Activated naive CD4-positive, alpha-beta T cell treated with anti-CD3 and anti-CD28 coated beads, Interleukin-2, amount 50 U/mL, for 24 hours (primary cell): Measurements from ENCODE around the gene SDHB.

Experiments used
- H3K27ac Mint-ChIP-seq: one replicate; pipeline ENCODE4 v1.8.0; 2021; ENCODE audit warnings: mild to moderate bottlenecking, mixed read lengths
- H3K27me3 Mint-ChIP-seq: one replicate; pipeline ENCODE4 v1.8.0; 2021; ENCODE audit warnings: mixed read lengths
- H3K36me3 Mint-ChIP-seq: one replicate; pipeline ENCODE4 v1.8.0; 2021; ENCODE audit warnings: mixed read lengths
- H3K4me1 Mint-ChIP-seq: one replicate; pipeline ENCODE4 v1.8.0; 2021; ENCODE audit warnings: mixed read lengths
- H3K4me3 Mint-ChIP-seq: one replicate; pipeline ENCODE4 v1.8.0; 2021; ENCODE audit warnings: mild to moderate bottlenecking, mixed read lengths
- H3K9me3 Mint-ChIP-seq: one replicate; pipeline ENCODE4 v1.8.0; 2021; ENCODE audit warnings: mixed read lengths

The SDHB gene

DNA sequence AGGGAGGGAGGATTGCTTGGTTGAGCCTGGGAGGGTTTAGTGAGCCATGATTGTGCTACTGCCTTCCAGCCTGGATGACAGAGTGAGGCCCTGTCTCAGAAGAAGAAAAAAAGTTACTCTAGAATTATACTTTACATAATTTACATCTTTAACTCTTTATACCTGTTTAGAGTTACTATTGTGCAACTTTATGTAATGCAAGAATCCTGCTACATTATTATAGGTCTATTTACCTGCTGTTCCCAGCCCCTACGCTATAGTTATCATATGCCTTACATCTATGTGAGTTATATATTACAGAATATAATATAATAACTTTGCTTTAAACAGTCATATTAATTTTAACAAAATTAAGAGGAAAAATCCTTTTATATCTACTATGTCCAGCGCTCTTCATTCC lies 14.3 kb downstream of the SDHB start:
- H3K4me3 Mint-ChIP-seq: no peak overlapping the region
- H3K36me3 Mint-ChIP-seq: peaks cover 9% of the 10 kb centered on the region
- no peaks in the 10 kb centered on the region for H3K9me3 Mint-ChIP-seq
- H3K4me1 Mint-ChIP-seq: peaks cover 9% of the 10 kb centered on the region
- H3K27me3 Mint-ChIP-seq: no peaks in the 10 kb centered on the region
- H3K27ac Mint-ChIP-seq: no peak overlapping the region

DNA sequence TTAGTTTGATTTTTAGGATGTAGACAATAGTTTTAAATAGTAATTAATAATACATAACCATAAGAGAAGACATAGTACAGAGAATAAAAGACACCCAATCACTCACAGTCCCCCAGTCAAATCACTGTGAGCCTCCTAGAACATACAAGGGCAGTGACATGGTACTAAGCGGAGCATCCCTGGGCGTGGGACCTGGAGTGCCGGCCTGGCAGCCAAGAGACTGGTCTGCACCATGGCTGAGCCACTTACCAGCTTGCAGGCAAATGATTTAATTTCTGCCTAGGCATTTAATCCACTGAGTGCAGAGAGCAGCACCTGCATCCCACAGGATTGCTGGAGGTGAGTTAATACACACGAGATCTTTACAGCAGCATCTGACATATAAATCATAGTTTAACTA lies 20.4 kb downstream of the SDHB start:
- Mint-ChIP-seq H3K36me3 (peaks cover 4% of the 10 kb centered on the region), H3K27ac (no peak overlapping the region), H3K27me3 (no peaks in the 10 kb centered on the region), H3K9me3 (no peaks in the 10 kb centered on the region), H3K4me1 (peaks cover 5% of the 10 kb centered on the region), H3K4me3 (no peak overlapping the region)

DNA sequence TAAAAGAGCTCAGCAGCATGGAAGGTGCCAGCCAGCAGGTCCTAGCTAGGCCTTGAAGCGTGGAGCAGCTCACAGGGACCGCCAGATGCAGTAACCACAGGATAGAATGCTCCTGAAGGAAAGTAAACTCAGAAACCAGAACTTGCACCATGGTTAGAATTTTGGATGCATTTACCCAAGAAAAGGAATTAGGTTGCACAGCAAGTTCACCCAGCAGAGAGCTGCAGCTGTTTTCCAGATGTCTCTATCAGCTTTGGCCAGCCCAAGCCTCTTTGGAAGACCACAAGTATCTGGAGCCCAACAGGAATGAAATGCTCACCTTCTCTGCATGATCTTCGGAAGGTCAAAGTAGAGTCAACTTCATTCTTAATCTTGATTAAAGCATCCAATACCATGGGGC lies 21.1 kb downstream of the SDHB start:
- Mint-ChIP-seq H3K9me3 (no peaks in the 10 kb centered on the region), H3K4me3 (no peak overlapping the region), H3K4me1 (no peaks in the 10 kb centered on the region), H3K27ac (no peak overlapping the region), H3K27me3 (no peaks in the 10 kb centered on the region), H3K36me3 (peaks cover 3% of the 10 kb centered on the region)

DNA sequence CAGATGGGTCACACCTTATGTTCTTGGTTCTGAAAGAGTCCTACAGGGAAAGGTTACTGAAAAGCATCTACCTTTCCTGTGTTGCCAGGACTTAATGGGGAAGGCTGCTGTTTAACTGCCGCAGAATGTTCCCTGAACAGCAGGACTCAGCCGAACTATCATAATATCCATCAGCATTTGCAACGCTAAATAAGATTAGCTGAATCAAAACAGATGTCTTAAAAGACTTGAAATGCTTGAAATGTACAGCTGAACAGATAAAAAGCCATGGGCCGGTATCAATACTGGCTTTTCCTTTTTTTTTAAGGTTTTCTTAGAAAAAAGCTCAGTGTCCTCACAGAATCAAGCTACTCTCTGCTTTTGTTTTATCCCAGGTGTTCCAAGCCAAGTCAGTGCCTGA lies 22.4 kb downstream of the SDHB start:
- H3K4me3 Mint-ChIP-seq: no peak overlapping the region
- no peaks in the 10 kb centered on the region for H3K4me1 Mint-ChIP-seq
- no peak overlapping the region for H3K27ac Mint-ChIP-seq
- peaks cover 8% of the 10 kb centered on the region for H3K36me3 Mint-ChIP-seq
- no peaks in the 10 kb centered on the region for H3K9me3 Mint-ChIP-seq
- no peaks in the 10 kb centered on the region for H3K27me3 Mint-ChIP-seq

DNA sequence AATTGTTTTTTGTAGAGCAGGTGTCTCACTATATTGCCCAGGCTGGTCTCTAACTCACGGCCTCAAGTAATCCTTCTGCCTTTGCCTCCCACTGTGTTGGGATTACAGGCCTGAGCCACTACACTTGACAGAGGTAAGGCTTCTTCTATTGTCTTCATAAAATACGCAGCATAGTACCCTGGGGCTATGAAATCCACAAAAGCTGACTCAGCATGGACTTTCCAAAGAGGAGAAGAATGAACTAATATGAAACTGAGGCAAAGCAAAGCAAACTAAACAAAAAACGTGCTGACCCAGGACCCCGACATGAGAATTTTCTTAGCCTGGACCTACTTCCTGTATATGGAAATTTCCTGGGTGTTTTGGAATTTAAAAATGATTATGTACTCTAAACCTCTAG lies 23.6 kb downstream of the SDHB start:
- H3K9me3 Mint-ChIP-seq: no peaks in the 10 kb centered on the region
- H3K27ac Mint-ChIP-seq: no peak overlapping the region
- no peak overlapping the region for H3K4me3 Mint-ChIP-seq
- peaks cover 8% of the 10 kb centered on the region for H3K36me3 Mint-ChIP-seq
- H3K4me1 Mint-ChIP-seq: no peaks in the 10 kb centered on the region
- no peaks in the 10 kb centered on the region for H3K27me3 Mint-ChIP-seq

DNA sequence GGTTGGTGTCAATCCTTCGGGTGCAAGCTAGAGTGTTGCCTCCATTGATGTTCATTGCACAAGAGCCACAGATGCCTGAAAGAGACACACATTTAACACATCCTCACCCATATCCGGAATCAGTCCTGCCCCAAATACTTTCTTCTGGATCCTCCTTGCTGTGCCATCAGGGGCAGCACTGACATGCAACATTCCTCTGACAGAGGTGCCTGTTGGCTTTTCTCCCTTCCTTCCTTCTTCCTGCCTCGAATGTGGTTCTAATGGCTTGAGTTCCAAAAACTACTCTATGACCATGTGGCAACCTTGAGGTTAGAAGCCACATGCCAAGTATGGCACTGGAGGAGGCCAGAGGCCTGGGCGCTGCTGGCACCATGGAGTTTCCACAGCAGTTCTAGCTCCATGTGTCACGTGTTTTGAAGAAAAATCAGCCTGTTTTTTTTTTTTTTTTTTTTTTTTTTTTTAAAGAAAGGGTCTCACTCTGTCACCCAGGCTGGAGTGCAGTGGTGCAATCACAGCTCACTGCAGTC lies 25.1 kb downstream of the SDHB start:
- Mint-ChIP-seq H3K27me3 (no peaks in the 10 kb centered on the region), H3K27ac (no peak overlapping the region), H3K4me1 (no peaks in the 10 kb centered on the region), H3K9me3 (no peaks in the 10 kb centered on the region), H3K4me3 (no peak overlapping the region), H3K36me3 (peaks cover 9% of the 10 kb centered on the region)

DNA sequence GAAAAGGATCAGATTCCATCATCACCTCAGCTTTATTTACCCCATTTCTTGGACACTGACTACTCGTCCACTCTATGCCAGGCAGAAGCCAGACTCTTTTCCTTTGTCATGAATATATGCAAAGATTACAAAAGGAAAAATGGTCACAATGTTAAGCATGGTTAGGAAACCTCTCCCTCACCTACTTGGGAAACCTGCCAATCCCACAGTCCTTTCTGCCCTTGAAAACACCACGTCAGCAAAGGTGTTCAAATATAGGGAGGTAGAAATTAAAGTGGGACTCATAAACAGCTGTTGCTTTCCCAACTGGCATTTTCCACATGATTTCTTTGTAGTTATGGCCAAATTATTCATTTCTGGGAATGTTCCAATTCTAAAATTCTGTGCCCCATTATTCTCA lies 25.9 kb downstream of the SDHB start:
- no peaks in the 10 kb centered on the region for H3K4me1 Mint-ChIP-seq
- no peaks in the 10 kb centered on the region for H3K27me3 Mint-ChIP-seq
- H3K9me3 Mint-ChIP-seq: no peaks in the 10 kb centered on the region
- no peak overlapping the region for H3K27ac Mint-ChIP-seq
- no peak overlapping the region for H3K4me3 Mint-ChIP-seq
- peaks cover 9% of the 10 kb centered on the region for H3K36me3 Mint-ChIP-seq

DNA sequence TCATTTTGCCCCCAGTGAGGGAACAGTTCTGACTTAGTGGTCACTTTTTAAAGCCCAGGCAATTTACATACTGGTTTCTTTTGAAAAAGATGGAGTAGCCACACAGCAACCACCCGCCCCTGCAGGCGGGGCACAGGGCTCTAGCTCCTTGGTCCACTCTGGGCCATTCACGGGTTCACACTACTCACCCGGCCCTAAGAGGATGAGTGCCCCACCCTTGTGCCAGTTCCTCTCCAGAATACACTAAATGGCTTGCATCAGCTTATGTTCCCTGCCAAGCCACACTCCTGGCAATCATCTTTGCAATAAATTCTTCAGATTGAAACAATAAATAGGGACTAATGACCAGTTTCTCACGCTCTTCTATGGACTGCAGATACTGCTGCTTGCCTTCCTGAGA lies 26.4 kb downstream of the SDHB start:
- Mint-ChIP-seq H3K4me1 (no peaks in the 10 kb centered on the region), H3K4me3 (no peak overlapping the region), H3K27me3 (no peaks in the 10 kb centered on the region), H3K36me3 (peaks cover 9% of the 10 kb centered on the region), H3K27ac (no peak overlapping the region), H3K9me3 (no peaks in the 10 kb centered on the region)

DNA sequence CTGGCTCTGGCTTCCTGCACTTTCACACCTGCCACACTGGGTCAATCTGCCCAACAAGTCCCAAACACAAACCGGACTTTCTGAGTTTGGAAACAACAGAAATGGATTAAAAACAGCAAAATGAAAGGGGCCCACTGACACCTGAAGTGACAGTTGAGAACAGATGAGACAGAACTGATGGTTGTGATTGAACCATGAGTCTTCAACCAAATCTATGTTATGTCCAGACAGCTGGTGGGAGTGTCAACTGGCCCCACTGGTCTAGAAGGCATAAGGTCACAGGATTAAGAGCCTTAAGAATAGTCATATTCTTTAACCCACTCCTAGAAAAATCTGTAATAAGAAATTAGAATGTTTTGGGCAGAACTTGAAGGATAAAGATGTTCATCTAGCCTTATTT lies 29.1 kb downstream of the SDHB start:
- Mint-ChIP-seq H3K27ac (no peak overlapping the region), H3K36me3 (peaks cover 11% of the 10 kb centered on the region), H3K9me3 (no peaks in the 10 kb centered on the region)

DNA sequence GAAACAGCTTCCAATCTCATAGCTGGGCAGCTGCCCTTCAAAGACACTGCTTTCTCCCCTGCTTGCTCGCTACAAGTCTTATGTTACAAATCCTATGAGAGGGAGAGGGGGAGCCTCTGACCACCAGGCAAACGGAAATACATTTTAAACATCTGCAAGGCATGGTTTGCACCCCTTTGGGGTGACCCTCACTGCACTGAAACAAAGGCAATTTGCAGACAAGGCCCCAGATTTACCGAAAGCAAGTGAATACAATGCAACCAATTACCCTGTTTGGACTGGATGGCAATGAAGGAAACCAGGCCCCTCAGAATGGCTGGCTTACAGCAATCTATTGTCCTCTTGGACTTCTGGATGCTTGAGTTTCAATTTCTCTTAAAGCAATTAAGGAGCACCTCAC lies 30.3 kb downstream of the SDHB start:
- H3K27ac Mint-ChIP-seq: no peak overlapping the region
- no peaks in the 10 kb centered on the region for H3K27me3 Mint-ChIP-seq
- no peaks in the 10 kb centered on the region for H3K9me3 Mint-ChIP-seq
- H3K36me3 Mint-ChIP-seq: peaks cover 13% of the 10 kb centered on the region
- H3K4me3 Mint-ChIP-seq: no peak overlapping the region
- no peaks in the 10 kb centered on the region for H3K4me1 Mint-ChIP-seq

More for the DNA sequence above, 29.1 kb downstream of the SDHB start:
- H3K4me3 Mint-ChIP-seq: no peak overlapping the region
- no peaks in the 10 kb centered on the region for H3K4me1 Mint-ChIP-seq
- H3K27me3 Mint-ChIP-seq: no peaks in the 10 kb centered on the region

DNA sequence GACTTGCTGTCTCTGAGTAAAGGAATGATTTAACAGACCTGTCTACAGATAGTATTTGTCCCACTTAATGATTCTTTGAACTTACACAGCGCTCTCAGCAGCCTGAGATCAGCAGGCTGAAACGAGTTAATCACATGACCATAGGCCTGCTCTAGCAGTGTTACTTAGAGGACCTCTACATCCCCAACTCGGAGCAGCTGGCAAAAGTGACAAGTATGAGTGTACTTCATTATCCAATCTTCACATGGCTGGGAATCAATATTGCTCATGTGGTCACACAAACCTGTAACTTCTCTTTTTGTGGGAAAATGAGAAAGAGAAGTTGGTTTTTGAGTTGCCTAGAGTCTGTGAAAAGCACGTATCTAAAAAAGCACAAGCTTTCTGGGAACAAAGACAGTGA lies 30.7 kb downstream of the SDHB start:
- Mint-ChIP-seq H3K4me3 (no peak overlapping the region), H3K36me3 (peaks cover 10% of the 10 kb centered on the region), H3K4me1 (no peaks in the 10 kb centered on the region), H3K27ac (no peak overlapping the region), H3K27me3 (no peaks in the 10 kb centered on the region), H3K9me3 (no peaks in the 10 kb centered on the region)

DNA sequence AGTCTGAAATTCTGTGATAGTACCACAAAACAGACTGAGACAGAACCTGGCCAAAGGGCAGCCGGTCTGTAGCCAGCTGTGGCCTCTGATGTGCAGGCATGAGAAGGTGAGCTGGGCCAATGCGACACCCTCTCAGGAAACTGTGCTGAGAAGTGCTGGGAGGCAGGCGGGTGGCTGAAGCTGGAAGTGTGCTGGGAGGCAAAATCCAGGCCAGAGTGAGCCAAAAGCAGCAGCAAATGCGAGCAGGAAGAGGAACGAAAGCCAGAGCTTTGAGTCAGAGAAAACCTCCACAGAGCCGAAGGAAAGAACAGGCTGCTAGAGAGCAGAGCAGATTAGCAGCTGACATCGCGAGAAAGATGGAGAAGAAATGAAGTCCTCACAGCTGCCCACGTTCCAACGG lies 31.9 kb downstream of the SDHB start:
- H3K4me1 Mint-ChIP-seq: no peaks in the 10 kb centered on the region
- H3K9me3 Mint-ChIP-seq: no peaks in the 10 kb centered on the region
- H3K36me3 Mint-ChIP-seq: peaks cover 5% of the 10 kb centered on the region
- H3K27ac Mint-ChIP-seq: no peak overlapping the region
- H3K27me3 Mint-ChIP-seq: no peaks in the 10 kb centered on the region
- no peak overlapping the region for H3K4me3 Mint-ChIP-seq

DNA sequence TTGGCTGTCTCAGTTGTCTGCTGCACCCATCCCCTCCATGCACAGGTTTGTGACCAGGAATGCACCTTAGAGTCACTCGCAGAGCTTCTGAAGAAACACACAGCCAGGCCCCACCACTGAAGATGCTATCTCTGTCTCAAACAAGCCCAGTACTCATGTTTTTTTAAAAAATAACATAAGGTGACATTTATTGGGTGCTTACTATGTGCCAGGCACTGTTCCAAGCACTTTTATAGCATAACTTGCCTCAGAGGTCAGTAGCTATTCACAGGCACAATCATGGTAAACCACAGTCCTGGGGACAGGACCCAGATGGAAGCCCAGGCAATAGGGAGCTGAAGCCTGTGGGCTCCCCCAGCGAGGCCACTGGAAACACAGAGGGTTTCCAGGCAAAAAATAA lies 33.3 kb downstream of the SDHB start:
- no peaks in the 10 kb centered on the region for H3K27me3 Mint-ChIP-seq
- peaks cover 5% of the 10 kb centered on the region for H3K36me3 Mint-ChIP-seq
- no peaks in the 10 kb centered on the region for H3K9me3 Mint-ChIP-seq
- H3K27ac Mint-ChIP-seq: no peak overlapping the region
- H3K4me3 Mint-ChIP-seq: no peak overlapping the region
- no peaks in the 10 kb centered on the region for H3K4me1 Mint-ChIP-seq

DNA sequence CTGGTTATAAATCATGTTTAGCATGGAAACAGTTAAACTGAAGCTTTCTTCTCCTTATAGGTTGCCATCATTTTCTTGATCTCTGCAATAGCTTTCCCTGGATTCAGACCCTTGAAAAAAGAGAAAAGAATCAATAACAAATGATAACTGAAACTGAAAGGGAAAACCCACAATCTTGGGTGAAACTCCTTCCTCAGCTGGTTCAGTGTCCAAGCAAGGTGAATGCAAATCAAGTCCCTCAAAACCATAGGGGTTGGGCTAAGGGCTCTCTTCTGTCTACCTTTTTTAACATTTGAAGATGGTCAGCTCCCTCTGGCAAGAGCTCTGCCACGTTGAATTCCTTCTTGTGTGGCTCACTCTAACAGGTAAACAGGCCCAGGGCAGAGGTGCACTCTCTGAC lies 35.0 kb downstream of the SDHB start:
- no peak overlapping the region for H3K4me3 Mint-ChIP-seq
- no peak overlapping the region for H3K27ac Mint-ChIP-seq
- no peaks in the 10 kb centered on the region for H3K4me1 Mint-ChIP-seq
- H3K27me3 Mint-ChIP-seq: no peaks in the 10 kb centered on the region
- H3K36me3 Mint-ChIP-seq: peaks cover 3% of the 10 kb centered on the region
- H3K9me3 Mint-ChIP-seq: no peaks in the 10 kb centered on the region

DNA sequence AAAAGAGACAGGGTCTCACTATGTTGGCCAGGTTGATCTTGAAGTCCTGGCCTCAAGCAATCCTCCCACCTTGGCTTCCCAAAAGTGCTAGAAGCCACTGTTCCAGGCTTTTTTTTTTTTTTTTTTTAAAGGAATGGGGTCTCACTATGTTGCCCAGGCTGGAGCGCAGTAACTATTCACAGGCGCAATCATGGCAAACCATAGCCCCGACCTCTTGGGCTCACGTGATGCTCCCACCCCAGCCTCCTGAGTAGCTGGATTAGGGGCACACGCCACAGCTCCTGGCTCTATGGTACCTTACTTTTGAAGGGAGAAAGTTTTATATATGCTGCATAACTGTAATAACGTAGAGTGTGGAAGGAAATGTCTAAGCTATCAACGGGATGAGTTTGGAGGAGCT lies 36.4 kb downstream of the SDHB start:
- Mint-ChIP-seq H3K9me3 (no peaks in the 10 kb centered on the region), H3K27ac (no peak overlapping the region), H3K4me1 (no peaks in the 10 kb centered on the region), H3K4me3 (no peak overlapping the region), H3K27me3 (no peaks in the 10 kb centered on the region), H3K36me3 (peaks cover 3% of the 10 kb centered on the region)

DNA sequence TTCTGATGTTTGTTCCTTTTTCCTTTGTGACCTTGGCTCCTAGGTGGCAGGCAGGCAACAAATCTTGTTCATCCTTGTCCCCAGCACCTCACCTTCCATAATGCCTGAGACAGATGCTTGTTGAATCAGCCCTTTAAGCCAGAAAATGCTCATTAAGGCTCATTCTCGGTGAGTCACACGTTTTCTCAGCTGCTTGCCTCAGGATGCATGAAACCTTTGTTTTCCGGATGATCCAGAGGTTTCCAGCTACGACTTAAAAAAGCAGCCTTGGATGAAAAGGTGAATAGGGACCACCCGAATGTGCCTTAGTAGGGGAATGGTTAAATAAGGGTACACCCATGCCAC lies 37.5 kb downstream of the SDHB start:
- H3K9me3 Mint-ChIP-seq: no peaks in the 10 kb centered on the region
- H3K27ac Mint-ChIP-seq: no peak overlapping the region
- peaks cover 5% of the 10 kb centered on the region for H3K4me1 Mint-ChIP-seq
- H3K27me3 Mint-ChIP-seq: no peaks in the 10 kb centered on the region
- peaks cover 3% of the 10 kb centered on the region for H3K36me3 Mint-ChIP-seq
- no peak overlapping the region for H3K4me3 Mint-ChIP-seq

DNA sequence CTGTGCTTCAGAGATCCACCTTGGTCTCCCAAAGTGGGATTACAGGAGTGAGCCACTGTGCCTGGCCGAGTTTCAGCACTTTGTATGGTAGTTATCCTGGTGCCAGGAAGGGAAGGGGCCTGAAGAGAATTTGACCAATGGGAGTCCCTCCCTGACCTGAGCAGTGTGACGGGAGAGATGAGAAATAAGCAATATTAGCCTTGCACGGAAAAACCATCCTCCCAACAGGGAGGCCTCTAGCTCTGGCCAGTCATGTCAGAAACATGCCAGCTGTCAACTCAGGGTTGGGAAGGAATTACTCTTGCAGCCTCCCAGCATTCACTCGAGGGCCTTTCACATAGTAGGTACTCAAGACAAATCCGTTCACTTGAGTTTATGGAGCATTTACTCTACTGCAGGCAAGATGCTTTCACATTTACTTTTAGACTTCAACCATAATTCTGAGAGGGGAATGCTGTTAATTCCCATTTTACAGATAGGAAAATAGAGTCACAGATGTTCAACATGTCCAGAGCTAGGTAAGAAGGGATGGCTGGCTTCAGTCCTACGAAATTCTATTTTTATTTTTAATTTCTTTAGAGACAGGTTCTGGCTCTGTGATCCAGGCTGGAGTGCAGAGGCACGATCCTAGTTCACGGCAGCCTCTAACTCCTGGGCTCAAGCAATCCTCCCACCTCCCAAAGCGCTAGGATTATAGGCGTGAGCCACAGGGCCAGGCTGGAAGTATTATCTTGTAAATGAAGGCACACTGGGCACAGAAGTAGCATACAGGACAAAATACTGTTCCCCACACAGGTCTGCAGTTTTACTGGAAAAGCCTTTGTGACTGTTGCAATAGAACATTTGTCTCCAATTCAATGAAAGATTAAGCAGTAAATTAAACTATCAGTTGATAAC lies 38.9 kb downstream of the SDHB start:
- no peaks in the 10 kb centered on the region for H3K9me3 Mint-ChIP-seq
- peaks cover 2% of the 10 kb centered on the region for H3K36me3 Mint-ChIP-seq
- H3K4me3 Mint-ChIP-seq: no peak overlapping the region
- H3K27ac Mint-ChIP-seq: no peak overlapping the region
- H3K4me1 Mint-ChIP-seq: peaks cover 15% of the 10 kb centered on the region
- H3K27me3 Mint-ChIP-seq: no peaks in the 10 kb centered on the region
